DOHH2 (cell line): ENCODE data around the gene ZNF268.

Source experiments
- H3F3A ChIP-seq: fragments of 200-600 bp; sonication (generic), shearing (Covaris generic); 2 replicates; pipeline ENCODE4 v1.6.0; 2016; ENCODE audit warnings: antibody characterized with exemption, mild to moderate bottlenecking; ENCODE audit not compliant: control insufficient read depth, insufficient read depth
- H3K27ac ChIP-seq: fragments of 200-600 bp; sonication (generic); 2 replicates; pipeline ENCODE4 v1.5.1; 2014; ENCODE audit warnings: low read depth, mild to moderate bottlenecking, low read length, moderate library complexity
- H3K27me3 ChIP-seq: fragments of 200-600 bp; sonication (generic); 2 replicates; pipeline ENCODE4 v1.6.1; 2014; ENCODE audit warnings: mild to moderate bottlenecking, low read length, mixed read lengths; ENCODE audit not compliant: control insufficient read depth
- H3K36me3 ChIP-seq: fragments of 200-600 bp; sonication (generic); 2 replicates; pipeline ENCODE4 v1.6.1; 2014; ENCODE audit warnings: mild to moderate bottlenecking, low read length, moderate library complexity, mixed read lengths; ENCODE audit not compliant: control insufficient read depth
- H3K4me1 ChIP-seq: fragments of 200-600 bp; sonication (generic); 2 replicates; pipeline ENCODE4 v1.6.1; 2014; ENCODE audit warnings: mild to moderate bottlenecking, low read length, mixed read lengths; ENCODE audit not compliant: control insufficient read depth
- H3K4me2 ChIP-seq: fragments of 200-600 bp; sonication (generic); 2 replicates; pipeline ENCODE4 v1.6.0; 2014; ENCODE audit warnings: mild to moderate bottlenecking, low read length, moderate library complexity
- H3K4me3 ChIP-seq: fragments of 200-600 bp; sonication (generic); 2 replicates; pipeline ENCODE4 v1.5.1; 2014; ENCODE audit warnings: mild to moderate bottlenecking, low read length, mixed read lengths
- H3K79me2 ChIP-seq: fragments of 200-600 bp; sonication (generic); 2 replicates; pipeline ENCODE4 v1.6.1; 2014; ENCODE audit warnings: mild to moderate bottlenecking, low read length, mixed read lengths; ENCODE audit not compliant: control insufficient read depth
- H3K9me2 ChIP-seq: fragments of 200-600 bp; sonication (generic); replicated peaks from 2 replicates; pipeline ENCODE4 v1.6.1; 2014; ENCODE audit warnings: mild to moderate bottlenecking, low read length, mixed read lengths; ENCODE audit not compliant: control insufficient read depth
- H3K9me3 ChIP-seq: fragments of 200-600 bp; sonication (generic); 2 replicates; pipeline ENCODE4 v1.6.1; 2014; ENCODE audit warnings: antibody characterized with exemption, low read length, mixed read lengths; ENCODE audit not compliant: control insufficient read depth, insufficient read depth
- H4K20me1 ChIP-seq: fragments of 200-600 bp; sonication (generic); 2 replicates; pipeline ENCODE4 v1.6.0; 2014; ENCODE audit warnings: low read depth, mild to moderate bottlenecking, antibody characterized with exemption, low read length, moderate library complexity; ENCODE audit not compliant: control insufficient read depth, insufficient read depth
- CTCF ChIP-seq: fragments of 200-600 bp; sonication (generic); IDR thresholded peaks from one replicate; pipeline ENCODE4 v1.5.1; 2014; ENCODE audit warnings: antibody characterized with exemption, mild to moderate bottlenecking, low read depth, low read length; ENCODE audit not compliant: poor library complexity, severe bottlenecking
- EZH2phosphoT487 ChIP-seq: fragments of 200-600 bp; sonication (generic); IDR thresholded peaks from 2 replicates; pipeline ENCODE4 v1.6.1; 2017; ENCODE audit warnings: borderline replicate concordance, mild to moderate bottlenecking, antibody characterized with exemption, low read length, moderate library complexity, mixed read lengths

The ZNF268 gene

DNA sequence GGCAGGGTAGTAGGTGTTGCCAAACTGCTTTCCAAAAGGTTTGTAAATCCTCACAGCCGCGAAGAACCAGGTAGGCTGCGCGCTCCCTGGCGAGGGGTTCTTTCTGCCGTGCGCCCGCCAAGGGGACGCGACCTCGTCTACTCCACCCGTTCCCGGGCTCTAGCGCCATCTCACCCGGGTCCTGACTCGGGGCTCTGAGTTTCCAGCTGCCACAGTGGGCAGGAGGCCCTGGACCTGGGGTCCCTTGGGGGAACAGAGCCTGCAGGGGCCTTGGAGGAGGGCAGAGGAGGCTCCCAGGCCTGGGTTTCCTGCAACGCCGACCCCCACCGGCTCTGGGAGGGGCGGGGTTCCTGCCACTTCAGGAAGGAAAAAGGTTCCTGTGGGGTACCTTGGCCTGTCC, 53.7 kb downstream of the ZNF268 start:
- Histone ChIP-seq H3K4me2 (no peak overlapping the region), H3K9me3 (peaks cover 29% of the 10 kb centered on the region; the same call in 1 of the 2 replicates), H3K36me3 (no peaks in the 10 kb centered on the region), H3K4me3 (no peak overlapping the region), H3K27me3 (no peaks in the 10 kb centered on the region), H3K27ac (no peak overlapping the region), H3K9me2 (no peaks in the 10 kb centered on the region), H3F3A (no peaks in the 10 kb centered on the region), H4K20me1 (no peaks in the 10 kb centered on the region), H3K79me2 (no peaks in the 10 kb centered on the region), H3K4me1 (no peaks in the 10 kb centered on the region)
- no peak for TF ChIP-seq EZH2phosphoT487
- TF ChIP-seq CTCF = no peak

DNA sequence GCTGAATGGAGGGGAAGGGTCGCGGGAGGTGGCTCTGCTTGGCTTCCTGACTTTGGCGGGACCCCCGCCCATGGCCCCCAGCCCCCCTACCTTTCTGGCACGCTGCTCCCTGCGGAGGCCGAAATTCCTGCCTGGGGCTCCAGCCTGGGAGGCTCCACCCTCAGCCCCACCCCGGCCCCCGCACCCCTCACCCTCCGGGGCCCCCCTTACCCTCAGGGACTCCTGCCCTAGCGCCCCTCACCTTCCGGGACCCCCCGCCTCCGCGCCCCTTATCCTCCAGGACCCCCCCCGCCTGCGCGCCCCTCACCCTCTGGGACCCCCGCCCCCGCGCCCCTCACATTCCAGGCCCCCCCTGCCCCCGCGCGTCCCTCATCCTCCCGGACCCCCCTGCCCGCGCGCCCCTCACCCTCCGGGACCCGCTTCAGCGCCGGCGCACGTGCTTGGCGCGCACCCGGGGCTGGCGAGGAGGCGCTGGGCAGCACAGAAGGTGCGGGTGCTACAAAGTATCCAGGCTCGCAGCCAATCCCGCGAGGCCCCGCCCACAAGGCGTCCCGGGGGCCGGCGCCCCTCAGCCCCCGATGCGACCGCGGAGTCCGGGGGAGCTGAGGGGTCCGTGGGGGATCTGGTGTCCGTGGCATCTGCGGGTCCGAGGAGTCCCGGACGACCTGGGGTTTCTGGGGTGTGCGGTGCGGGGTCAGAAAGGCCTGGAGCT, 54.3 kb downstream of the ZNF268 start, which contains the start of gene ANHX:
Gene ANHX (minus strand): TSS at position 477 of the 712 bp plus-strand sequence. CDS start 1,521 bp downstream, outside the sequence.
- no peaks in the 10 kb centered on the region for H3K4me1 ChIP-seq
- H4K20me1 ChIP-seq = no peaks in the 10 kb centered on the region
- H3K9me3 ChIP-seq = peaks cover 33% of the 10 kb centered on the region; the same call in 1 of the 2 replicates
- H3K27me3 ChIP-seq = no peaks in the 10 kb centered on the region
- no peak within 1 kb of the TSS for H3K4me3 ChIP-seq
- no peaks in the 10 kb centered on the region for H3F3A ChIP-seq
- H3K79me2 ChIP-seq = no peaks in the 10 kb centered on the region
- H3K27ac ChIP-seq = no peak within 1 kb of the TSS
- no peaks in the 10 kb centered on the region for H3K36me3 ChIP-seq
- TF ChIP-seq EZH2phosphoT487 (no peak), CTCF (no peak)
- H3K4me2 ChIP-seq = no peak within 1 kb of the TSS
- no peaks in the 10 kb centered on the region for H3K9me2 ChIP-seq

- no peak for TF ChIP-seq EZH2phosphoT487
- H4K20me1 ChIP-seq = no peaks in the 10 kb centered on the region
- no peak overlapping the region for H3K27ac ChIP-seq
- H3K9me2 ChIP-seq = no peaks in the 10 kb centered on the region
- no peaks in the 10 kb centered on the region for H3K4me1 ChIP-seq
- no peaks in the 10 kb centered on the region for H3K36me3 ChIP-seq
- no peaks in the 10 kb centered on the region for H3K79me2 ChIP-seq
- H3K27me3 ChIP-seq = no peaks in the 10 kb centered on the region
- H3K4me3 ChIP-seq = no peak overlapping the region
- H3K9me3 ChIP-seq = peaks cover 31% of the 10 kb centered on the region; the same call in 1 of the 2 replicates
- no peaks in the 10 kb centered on the region for H3F3A ChIP-seq
- no peak overlapping the region for H3K4me2 ChIP-seq
Measured at GRCh38 chr12:133236144-133236543, 54.8 kb downstream of the ZNF268 start.

DNA sequence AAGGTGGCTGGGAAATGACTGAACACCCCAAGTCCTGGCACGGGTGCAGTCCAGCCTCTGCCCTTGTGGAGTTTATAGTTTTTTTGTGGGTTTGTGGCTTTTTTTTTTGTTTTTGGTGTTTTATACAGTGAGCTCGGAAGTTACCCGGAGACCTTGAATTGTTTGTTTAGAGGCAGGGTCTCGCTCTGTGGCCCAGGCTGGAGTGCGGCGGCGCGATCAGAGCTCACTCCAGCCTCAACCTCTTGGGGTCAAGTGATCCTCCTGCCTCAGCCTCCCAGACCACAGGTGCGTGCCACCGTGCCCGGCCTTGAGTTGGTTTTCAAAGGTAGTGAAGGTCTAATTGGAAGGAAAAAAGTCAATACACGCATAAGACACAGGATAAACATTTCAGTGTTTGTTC, 55.3 kb downstream of the ZNF268 start:
- TF ChIP-seq EZH2phosphoT487 (no peak), CTCF (no peak)
- H3K9me3 ChIP-seq = peaks cover 27% of the 10 kb centered on the region; the same call in 1 of the 2 replicates
- H3K4me3 ChIP-seq = no peak overlapping the region

More for the DNA sequence above, 55.3 kb downstream of the ZNF268 start:
- Histone ChIP-seq H3K9me2 (no peaks in the 10 kb centered on the region), H3K4me2 (no peak overlapping the region), H3K79me2 (no peaks in the 10 kb centered on the region), H3K4me1 (no peaks in the 10 kb centered on the region), H3K27ac (no peak overlapping the region), H4K20me1 (no peaks in the 10 kb centered on the region), H3K27me3 (no peaks in the 10 kb centered on the region), H3F3A (no peaks in the 10 kb centered on the region), H3K36me3 (no peaks in the 10 kb centered on the region)
